ENCODE data around the gene UGT2A3.
A peak's percentile ranks its signal among the peaks of the same experiment; 100 is the strongest.
"Not testable (repeated sequence)": the region's sequence is repeated elsewhere in the genome, so short reads cannot be mapped to it uniquely, and the experiment has no call there.

The UGT2A3 gene

DNA sequence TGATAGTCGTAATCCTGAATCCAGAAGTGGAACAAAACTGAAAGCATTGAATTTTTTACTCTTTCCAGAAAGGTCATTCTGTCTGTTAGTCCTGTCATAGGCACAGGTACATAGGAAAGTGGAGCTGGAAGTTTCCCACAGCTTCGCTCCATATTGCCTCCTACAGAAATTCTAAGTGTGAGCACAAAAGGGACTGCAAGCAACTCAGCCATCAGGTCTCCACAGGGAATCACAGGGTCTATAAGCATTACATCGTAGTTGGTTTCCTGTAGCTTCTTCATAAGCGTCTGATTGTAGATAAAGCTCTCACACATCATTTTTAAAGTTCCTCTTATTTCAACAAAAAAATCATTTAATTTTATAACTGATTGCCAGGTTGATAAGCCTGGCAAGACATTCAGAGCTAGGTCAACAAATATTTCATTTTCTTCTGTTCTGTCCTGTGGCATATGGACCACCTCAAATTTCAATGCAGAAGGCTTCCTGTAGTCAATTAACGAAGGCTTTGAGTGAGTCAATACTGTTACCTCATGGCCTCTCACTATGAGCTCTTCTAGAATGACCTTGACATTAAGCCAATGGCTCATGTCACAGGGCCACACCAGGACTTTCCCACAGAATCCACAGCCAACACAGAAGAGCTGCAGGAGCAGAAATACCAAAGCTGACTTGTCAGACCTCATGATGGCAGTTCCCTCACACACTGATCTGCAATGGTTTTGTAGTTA lies at the start of gene UGT2A3:
Gene UGT2A3 (minus strand): TSS at position 727 of the 728 bp plus-strand sequence. CDS start 44 bp downstream, at position 683.
- no peak within 1 kb of the TSS for H3K4me3 ChIP-seq (ENCODE audit: low read depth, low read length)
- DNase-seq (ENCODE audit: low read depth), result no peak

DNA sequence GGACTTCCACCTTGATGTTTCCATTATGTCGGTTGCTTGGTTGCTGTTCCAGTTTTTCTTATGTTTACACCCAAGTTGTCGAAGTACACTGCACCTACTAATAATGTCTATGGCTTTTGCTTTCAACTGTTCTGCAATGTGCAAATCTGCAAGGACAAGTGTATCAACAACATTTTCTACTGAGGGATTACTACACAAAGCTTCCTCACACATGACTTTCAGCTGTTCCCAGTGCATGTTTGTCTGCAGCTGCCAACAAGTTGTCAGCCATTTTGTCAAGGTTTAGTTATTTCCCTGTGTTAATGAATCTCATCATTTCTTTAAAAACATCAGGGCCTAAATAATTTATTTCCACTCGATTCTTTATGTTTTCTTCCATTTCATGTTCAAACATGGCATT lies 45.4 kb upstream of the UGT2A3 start:
- no peak for DNase-seq (ENCODE audit: low read depth)
- H3K4me3 ChIP-seq (ENCODE audit: low read depth, low read length), result no peak overlapping the region

- no peak overlapping the region for H3K4me3 ChIP-seq (ENCODE audit: low read depth, low read length)
- DNase-seq (ENCODE audit: low read depth), result no peak
Observed at GRCh38 chr4:68995292-68995691, 43.7 kb upstream of the UGT2A3 start.

- H3K4me3 ChIP-seq (ENCODE audit: low read depth, low read length), result no peak overlapping the region
- DNase-seq (ENCODE audit: low read depth), result no peak
Observed at GRCh38 chr4:68987007-68987406, 35.4 kb upstream of the UGT2A3 start.

DNA sequence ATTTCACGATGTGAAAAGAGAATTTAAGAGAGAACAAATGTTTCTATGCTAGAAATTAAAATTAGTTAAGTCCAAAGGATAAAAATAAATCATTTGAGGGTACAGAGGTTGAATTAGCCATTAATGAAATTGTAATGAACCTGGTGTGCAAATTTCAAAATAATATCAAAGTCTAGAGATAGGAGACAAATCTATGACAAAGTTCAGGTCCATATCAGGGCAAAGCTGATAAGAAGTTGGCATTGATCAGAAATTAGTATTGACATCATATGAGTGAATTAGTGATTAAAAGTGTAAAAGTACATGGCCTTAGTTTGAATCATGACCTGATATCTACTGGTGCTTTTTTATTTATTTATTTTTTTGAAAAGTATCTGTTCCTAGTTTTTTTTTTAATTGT lies 33.8 kb upstream of the UGT2A3 start:
- no peak for DNase-seq (ENCODE audit: low read depth)
- H3K4me3 ChIP-seq (ENCODE audit: low read depth, low read length), result no peak overlapping the region

DNA sequence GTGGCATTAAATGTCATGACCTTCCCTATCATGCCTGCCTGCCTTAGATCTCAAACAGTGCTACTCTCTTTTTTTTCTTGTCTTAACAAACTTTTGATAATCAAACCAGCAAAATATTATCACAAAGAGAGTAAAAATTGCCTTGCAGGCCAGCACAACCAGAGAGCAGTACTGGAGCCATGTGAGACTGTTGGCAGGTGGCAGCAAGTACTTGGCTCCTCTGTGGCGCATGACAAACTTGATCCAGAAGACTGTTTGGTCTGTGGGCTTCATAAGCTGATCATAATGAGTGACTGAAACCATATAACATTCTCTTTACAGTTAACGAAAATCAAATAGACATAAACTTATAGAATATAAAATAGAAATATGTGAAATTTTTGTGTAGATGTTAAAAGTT lies 33.3 kb upstream of the UGT2A3 start:
- no peak overlapping the region for H3K4me3 ChIP-seq (ENCODE audit: low read depth, low read length)
- no peak for DNase-seq (ENCODE audit: low read depth)

- DNase-seq (ENCODE audit: low read depth), result no peak
- H3K4me3 ChIP-seq (ENCODE audit: low read depth, low read length), result no peak overlapping the region
Observed at GRCh38 chr4:68963374-68963773, 11.8 kb upstream of the UGT2A3 start.

- DNase-seq (ENCODE audit: low read depth), result no peak
- no peak overlapping the region for H3K4me3 ChIP-seq (ENCODE audit: low read depth, low read length)
Observed at GRCh38 chr4:68962868-68963267, 11.3 kb upstream of the UGT2A3 start.

DNA sequence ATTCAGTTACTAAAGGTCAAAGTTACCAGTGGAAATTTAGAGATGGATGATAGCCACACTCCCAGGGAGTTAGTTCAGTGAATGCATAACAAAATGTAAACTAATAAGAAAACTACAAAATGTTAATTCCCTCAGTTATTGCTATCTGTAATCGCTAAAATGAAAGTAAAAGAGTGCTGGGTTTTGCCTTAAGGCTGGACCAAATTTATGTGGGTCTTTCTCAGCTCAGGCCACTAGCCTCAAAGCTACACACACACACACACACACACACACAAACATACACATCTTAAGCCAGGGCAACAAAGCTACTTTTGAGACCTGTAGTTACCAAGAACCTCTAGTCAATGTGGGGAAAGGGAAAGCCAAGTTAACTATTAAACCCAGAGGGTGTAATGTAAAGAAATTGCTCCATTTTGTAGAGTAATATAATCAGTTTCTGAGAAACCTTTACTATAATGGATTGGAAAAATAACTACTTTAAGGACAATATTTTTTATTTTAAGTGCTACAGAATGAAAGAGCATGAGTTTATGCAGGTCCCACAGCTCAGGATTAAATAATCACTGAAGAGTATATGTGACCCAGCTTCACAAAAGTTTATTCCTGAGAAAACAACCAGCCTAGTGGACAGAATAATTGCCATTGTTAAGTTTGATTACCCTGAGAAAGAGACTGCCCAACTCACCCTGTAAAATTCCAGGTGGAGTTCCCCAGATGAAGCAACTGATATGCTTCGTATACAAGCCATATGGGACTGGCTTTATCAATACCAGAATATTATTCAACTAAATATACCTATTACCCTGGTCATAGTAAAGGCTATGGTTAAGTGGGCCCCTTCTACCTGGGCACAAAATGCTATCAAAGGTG lies 8.9 kb upstream of the UGT2A3 start:
- no peak overlapping the region for H3K4me3 ChIP-seq (ENCODE audit: low read depth, low read length)
- DNase-seq (ENCODE audit: low read depth), result no peak

DNA sequence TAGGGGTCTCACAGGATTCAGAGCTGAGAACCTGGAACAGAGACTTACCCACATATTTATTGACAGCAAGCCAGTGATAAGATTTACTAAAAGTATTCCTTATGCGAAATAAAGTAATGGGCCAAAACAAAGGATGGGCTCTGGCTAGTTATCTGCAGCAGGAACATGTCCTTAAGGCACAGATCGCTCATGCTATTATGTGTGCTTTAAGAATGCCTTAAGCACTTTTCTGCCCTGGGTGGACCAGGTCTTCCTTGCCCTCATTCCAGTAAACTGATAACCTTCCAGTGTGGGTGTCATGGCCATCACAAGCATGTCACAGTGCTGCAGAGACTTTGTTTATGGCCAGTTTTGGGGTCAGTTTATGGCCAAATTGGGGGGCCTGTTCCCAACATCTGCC lies 7.5 kb upstream of the UGT2A3 start:
- H3K4me3 ChIP-seq (ENCODE audit: low read depth, low read length); DNase-seq (ENCODE audit: low read depth): not testable (repeated sequence)

GRCh38 chr4:68954126-68954525 lies 2.5 kb upstream of the UGT2A3 start:
- H3K4me3 ChIP-seq (ENCODE audit: low read depth, low read length), result no peak overlapping the region
- no peak for DNase-seq (ENCODE audit: low read depth)

- no peak overlapping the region for H3K4me3 ChIP-seq (ENCODE audit: low read depth, low read length)
- DNase-seq (ENCODE audit: low read depth), result no peak
Observed at GRCh38 chr4:68953056-68953596, 1.5 kb upstream of the UGT2A3 start.

- no peak for DNase-seq (ENCODE audit: low read depth)
- no peak overlapping the region for H3K4me3 ChIP-seq (ENCODE audit: low read depth, low read length)
Observed at GRCh38 chr4:68951806-68952585, 392 bp upstream of the UGT2A3 start.

DNA sequence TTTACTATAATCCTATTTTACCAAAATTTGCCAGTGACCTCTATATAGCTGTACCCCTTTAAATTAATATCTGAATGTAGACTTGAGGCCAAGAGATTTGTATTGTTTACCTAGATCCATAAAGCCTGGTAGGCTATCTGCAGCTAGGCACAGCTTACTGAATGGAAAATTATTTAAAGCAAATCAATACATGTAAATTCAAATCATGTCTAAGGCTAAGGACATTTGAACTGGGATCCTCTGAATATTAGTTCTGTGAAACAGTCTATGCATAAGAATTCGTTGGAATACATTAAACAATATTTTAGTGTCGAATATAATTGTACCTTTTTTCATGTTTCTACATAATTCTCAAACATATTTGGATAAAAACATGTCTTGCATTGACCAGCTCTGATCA lies 1.6 kb downstream of the UGT2A3 start:
- DNase-seq (ENCODE audit: low read depth), result no peak

DNA sequence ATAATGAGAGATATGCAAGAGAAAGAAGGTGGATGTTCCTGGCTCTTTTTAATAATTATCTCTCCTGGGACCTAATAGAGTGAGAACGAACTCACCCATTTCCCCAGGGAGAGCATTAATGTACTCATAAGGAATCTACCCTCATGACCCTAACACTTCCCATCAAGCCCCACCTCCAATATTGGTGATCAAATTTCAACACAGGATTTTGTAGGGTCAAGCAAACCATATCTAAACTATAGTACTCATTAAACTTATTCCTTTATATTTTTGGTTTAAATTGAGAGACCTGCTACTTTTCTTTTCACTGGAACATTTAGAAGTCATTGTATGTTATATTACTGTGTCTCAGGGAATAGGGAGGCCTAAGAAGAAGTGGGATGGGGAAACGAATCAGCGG lies 2.6 kb downstream of the UGT2A3 start:
- H3K4me3 ChIP-seq (ENCODE audit: low read depth, low read length), result no peak overlapping the region
- DNase-seq (ENCODE audit: low read depth), result no peak

More for the DNA sequence above, 1.6 kb downstream of the UGT2A3 start:
- H3K4me3 ChIP-seq (ENCODE audit: low read depth, low read length), result no peak overlapping the region

DNA sequence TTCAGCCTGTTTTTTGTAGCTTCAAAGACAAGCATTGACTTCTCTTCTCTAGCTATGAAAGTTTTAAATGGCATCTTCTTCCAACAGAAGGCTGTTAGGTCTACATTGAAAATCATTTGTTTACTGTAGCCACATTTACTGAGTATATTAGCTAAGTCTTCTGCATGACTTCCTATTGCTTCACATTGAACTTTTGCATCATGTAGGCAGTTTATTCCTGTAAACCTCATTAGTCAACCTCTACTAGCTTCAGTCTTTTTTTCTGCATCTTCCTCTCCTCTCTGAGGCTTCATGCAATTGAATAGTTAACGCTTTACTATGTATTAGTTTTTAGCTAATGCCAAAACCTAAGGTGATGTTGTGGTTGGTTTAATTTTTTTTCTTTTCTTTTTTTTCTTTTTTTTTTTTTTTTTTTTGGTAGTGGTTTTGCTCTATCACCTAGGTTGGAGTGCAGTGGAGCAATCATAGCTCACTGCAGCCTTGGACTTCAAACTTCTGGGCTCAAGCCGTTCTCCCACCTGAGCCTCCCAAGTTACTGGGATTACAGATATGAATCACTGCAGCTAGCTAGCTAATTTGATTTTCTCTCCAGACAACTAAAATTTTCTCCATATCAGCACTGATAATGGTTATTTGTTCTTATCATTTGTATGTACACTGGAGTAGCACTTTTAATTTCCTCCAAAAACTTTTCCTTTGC lies 3.4 kb downstream of the UGT2A3 start:
- no peak for DNase-seq (ENCODE audit: low read depth)
- no peak overlapping the region for H3K4me3 ChIP-seq (ENCODE audit: low read depth, low read length)

DNA sequence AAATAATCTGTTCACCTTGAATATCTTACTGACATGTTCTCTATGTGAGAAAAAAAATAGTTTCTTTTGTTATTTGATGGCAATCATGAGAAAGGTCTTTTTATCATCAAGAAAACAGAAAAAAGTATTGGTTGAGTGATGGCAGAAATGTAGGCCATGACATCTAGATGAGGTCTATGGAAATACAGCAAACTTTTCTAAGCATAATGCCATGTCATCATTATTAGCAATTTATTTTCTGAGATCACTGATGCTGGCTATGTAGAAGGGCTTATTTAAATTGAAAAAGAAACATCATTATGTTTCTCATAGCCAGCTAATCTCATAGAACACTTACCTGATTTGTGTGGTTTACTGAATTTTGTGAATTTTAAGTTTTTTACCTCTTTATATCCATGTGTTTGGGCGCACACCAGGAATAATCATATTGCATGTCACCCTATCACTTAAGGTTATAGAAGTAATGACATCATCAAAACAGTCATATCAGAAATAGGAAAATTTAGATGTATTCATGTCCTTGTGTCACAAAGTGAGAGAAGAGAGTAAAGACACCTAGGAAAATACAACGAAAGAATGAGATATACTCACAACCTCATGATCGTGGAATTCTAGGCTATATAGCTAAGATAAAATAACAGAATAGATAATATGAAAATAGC lies 22.4 kb downstream of the UGT2A3 start:
- DNase-seq (ENCODE audit: low read depth), result no peak
- no peak overlapping the region for H3K4me3 ChIP-seq (ENCODE audit: low read depth, low read length)

GRCh38 chr4:68927165-68927564 lies 24.4 kb downstream of the UGT2A3 start:
- peak; percentile 68 for DNase-seq (ENCODE audit: low read depth)
- no peak overlapping the region for H3K4me3 ChIP-seq (ENCODE audit: low read depth, low read length)

DNA sequence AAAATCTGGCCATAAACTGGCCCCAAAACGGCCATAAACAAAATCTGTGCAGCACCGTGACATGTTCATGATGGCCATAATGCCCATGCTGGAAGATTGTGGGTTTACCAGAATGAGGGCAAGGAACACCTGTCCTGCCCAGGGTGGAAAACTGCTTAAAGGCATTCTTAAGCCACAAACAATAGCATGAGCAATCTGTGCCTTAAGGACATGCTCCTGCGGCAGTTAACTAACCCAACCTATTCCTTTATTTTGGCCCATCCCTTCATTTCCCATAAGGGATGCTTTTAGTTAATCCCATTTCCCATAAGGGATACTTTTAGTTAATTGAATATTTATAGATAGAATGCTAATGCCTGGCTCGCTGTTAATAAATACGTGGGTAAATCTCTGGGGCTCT lies 29.4 kb downstream of the UGT2A3 start:
- DNase-seq (ENCODE audit: low read depth), result not testable (repeated sequence)

More for the DNA sequence above, 29.4 kb downstream of the UGT2A3 start:
- not testable (repeated sequence) for H3K4me3 ChIP-seq (ENCODE audit: low read depth, low read length)

All from skeletal muscle cell (primary cell).